GM18511 (cell line): ENCODE measurements around the gene OTUD1.
"Not testable (repeated sequence)": the region's sequence is repeated elsewhere in the genome, so short reads cannot be mapped to it uniquely, and the experiment has no call there.

Experiments
- ATAC-seq: cut with Tn5 transposase; IDR thresholded peaks from one replicate; pipeline ENCODE4 v1.9.1; 2021; ENCODE audit warnings: mild to moderate bottlenecking, moderate library complexity; ENCODE audit not compliant: unreplicated experiment

Gene OTUD1

GRCh38 chr10:23438547-23439451, at the start of gene OTUD1:
OTUD1 (plus strand) TSS chr10:23439075; CDS start chr10:23439458, 383 bp downstream.
- ATAC-seq: peak; percentile 84

GRCh38 chr10:23390408-23390807, 48.5 kb upstream of the OTUD1 start:
- ATAC-seq: not testable (repeated sequence)

- no peak for ATAC-seq
These were observed 48.1 kb upstream of the OTUD1 start for GRCh38 chr10:23390809-23391208.

- ATAC-seq: no peak
These were observed 47.1 kb upstream of the OTUD1 start for GRCh38 chr10:23391821-23392220.

- ATAC-seq: no peak
These were observed 43.9 kb upstream of the OTUD1 start for GRCh38 chr10:23395017-23395416.

GRCh38 chr10:23396695-23397094, 42.2 kb upstream of the OTUD1 start:
- no peak for ATAC-seq

GRCh38 chr10:23399701-23400144, 39.2 kb upstream of the OTUD1 start:
- ATAC-seq: no peak

GRCh38 chr10:23402856-23403255, 36.0 kb upstream of the OTUD1 start:
- no peak for ATAC-seq

- no peak for ATAC-seq
These were observed 35.6 kb upstream of the OTUD1 start for GRCh38 chr10:23403278-23403677.

- ATAC-seq: no peak
These were observed 35.2 kb upstream of the OTUD1 start for GRCh38 chr10:23403719-23404118.

GRCh38 chr10:23404461-23404980, 34.4 kb upstream of the OTUD1 start:
- ATAC-seq: no peak

- no peak for ATAC-seq
These were observed 33.3 kb upstream of the OTUD1 start for GRCh38 chr10:23405540-23405939.

GRCh38 chr10:23406409-23406808, 32.5 kb upstream of the OTUD1 start:
- no peak for ATAC-seq

GRCh38 chr10:23408330-23408976, 30.4 kb upstream of the OTUD1 start:
- ATAC-seq: no peak

GRCh38 chr10:23412223-23412622, 26.7 kb upstream of the OTUD1 start:
- no peak for ATAC-seq

- ATAC-seq: peak; percentile 94
These were observed 25.2 kb upstream of the OTUD1 start for GRCh38 chr10:23413629-23414089.

- no peak for ATAC-seq
These were observed 24.2 kb upstream of the OTUD1 start for GRCh38 chr10:23414658-23415057.

- no peak for ATAC-seq
These were observed 21.6 kb upstream of the OTUD1 start for GRCh38 chr10:23417254-23417653.

- ATAC-seq: no peak
These were observed 20.7 kb upstream of the OTUD1 start for GRCh38 chr10:23418051-23418681.

GRCh38 chr10:23419201-23419600, 19.7 kb upstream of the OTUD1 start:
- ATAC-seq: no peak

GRCh38 chr10:23419655-23420329, 19.1 kb upstream of the OTUD1 start:
- no peak for ATAC-seq
